Endothelial cell of umbilical vein (primary cell): ENCODE data around the gene CLRN1. TPM values are rescaled to one million over a fixed set of nuclear protein-coding genes. Genes with fewer than 3 reads are reported as not detected.

ENCODE experiments used
- BruUV-seq: library from RNA; stranded (reverse); fragments of 400-500 nt; replicated peaks from 2 replicates; lab custom pipeline; 2021; lab: Mats Ljungman, UMichigan
- CTCF ChIA-PET: fragments of 300-600, 350-600 bp; sonication (Branson Sonifier 250); formaldehyde crosslinking; loops from one replicate; lab custom pipeline; 2021; ENCODE audit warnings: antibody characterized with exemption, inconsistent platforms; lab: Charles Lee
- POLR2A ChIA-PET: fragments of 300-600, 350-600 bp; sonication (Branson Sonifier 250); formaldehyde crosslinking; loops from one replicate; lab custom pipeline; 2021; ENCODE audit warnings: antibody characterized with exemption, inconsistent platforms; lab: Charles Lee
- DNase-seq: peaks from one replicate; pipeline ENCODE4 v3.0.0-alpha.2; 2011; ENCODE audit warnings: low read depth, low spot score
- FAIRE-seq: peaks from 2 replicates; lab custom pipeline; 2011; peaks lifted over from hg19 to GRCh38; lab: Jason Lieb, UNC
- H2AFZ ChIP-seq: 2 replicates; pipeline ENCODE4 v1.6.0; 2012; ENCODE audit warnings: low read depth, low read length, control low read depth, inconsistent platforms
- H3K27ac ChIP-seq: 2 replicates; pipeline ENCODE4 v1.5.1; 2011; ENCODE audit warnings: low read depth, mild to moderate bottlenecking, control low read depth, low read length, moderate library complexity; ENCODE audit not compliant: insufficient read depth
- H3K27me3 ChIP-seq, 2 experiments: 2 replicates each; pipeline versions ENCODE4 v1.6.0 to v1.6.1; 2011; ENCODE audit warnings: low read length in 2 of 2, mixed read lengths in 1 of 2; ENCODE audit not compliant: control insufficient read depth in 2 of 2, insufficient read depth in 2 of 2
- H3K36me3 ChIP-seq, 2 experiments: 2 replicates in 1 of 2; 3 replicates in 1 of 2; pipeline ENCODE4 v1.5.1; 2011; ENCODE audit warnings: low read length in 2 of 2, mild to moderate bottlenecking in 1 of 2, moderate library complexity in 1 of 2; ENCODE audit not compliant: control insufficient read depth in 2 of 2, insufficient read depth in 2 of 2; ENCODE audit errors: extremely low read depth in 1 of 2
- H3K4me1 ChIP-seq: 3 replicates; pipeline ENCODE4 v1.5.1; 2011; ENCODE audit warnings: mild to moderate bottlenecking, low read length; ENCODE audit not compliant: control insufficient read depth, insufficient read depth; ENCODE audit errors: extremely low read depth
- H3K4me2 ChIP-seq: 2 replicates; pipeline ENCODE4 v1.6.1; 2011; ENCODE audit warnings: low read length, control low read depth, mixed read lengths; ENCODE audit not compliant: insufficient read depth
- H3K4me3 ChIP-seq, 3 experiments: fragments of 200-600 bp in 1 of 3; sonication (generic), shearing (Covaris generic) in 1 of 3; replicated peaks in 1 of 3; 2 replicates each; pipeline ENCODE4 v1.5.1; 2011 to 2016; ENCODE audit warnings: control low read depth in 3 of 3, low read length in 3 of 3, mild to moderate bottlenecking in 2 of 3, inconsistent platforms in 1 of 3, low read depth in 1 of 3, moderate library complexity in 1 of 3; ENCODE audit not compliant: insufficient read depth in 1 of 3
- H3K79me2 ChIP-seq: 2 replicates; pipeline ENCODE4 v1.6.0; 2012; ENCODE audit warnings: low read length, inconsistent platforms; ENCODE audit not compliant: control insufficient read depth, insufficient read depth
- H3K9ac ChIP-seq: replicated peaks from 2 replicates; pipeline ENCODE3; 2011; ENCODE audit warnings: low read length, control low read depth; ENCODE audit not compliant: insufficient read depth; ENCODE audit errors: extremely low read depth
- H3K9me1 ChIP-seq: replicated peaks from 3 replicates; pipeline ENCODE4 v1.6.0; 2011; ENCODE audit warnings: mild to moderate bottlenecking, low read length; ENCODE audit not compliant: control insufficient read depth, insufficient read depth; ENCODE audit errors: extremely low read depth
- H3K9me3 ChIP-seq: replicated peaks from 2 replicates; pipeline ENCODE4 v1.5.1; 2012; ENCODE audit warnings: low read length, inconsistent platforms; ENCODE audit not compliant: control insufficient read depth, insufficient read depth
- H4K20me1 ChIP-seq: replicated peaks from 2 replicates; pipeline ENCODE3; 2011; ENCODE audit warnings: mild to moderate bottlenecking, low read length; ENCODE audit not compliant: control insufficient read depth, insufficient read depth; ENCODE audit errors: extremely low read depth
- CTCF ChIP-seq, 2 donors: IDR thresholded peaks; 1 replicate in 1 of 2; 2 replicates in 1 of 2; pipeline ENCODE4 v1.5.1; 2011; ENCODE audit warnings: low read length in 2 of 2, mild to moderate bottlenecking in 2 of 2, moderate library complexity in 2 of 2, control low read depth in 1 of 2, inconsistent platforms in 1 of 2, low read depth in 1 of 2; ENCODE audit not compliant: insufficient read depth in 1 of 2; ENCODE audit errors: extremely low read depth in 1 of 2
- EZH2 ChIP-seq: IDR thresholded peaks from 2 replicates; pipeline ENCODE4 v1.6.1; 2012; ENCODE audit warnings: borderline replicate concordance, low read depth, mild to moderate bottlenecking, moderate library complexity, low read length, inconsistent platforms; ENCODE audit not compliant: severe bottlenecking
- FOS ChIP-seq: IDR thresholded peaks from 2 replicates; pipeline ENCODE4 v1.6.1; 2011; ENCODE audit warnings: mild to moderate bottlenecking, low read length, moderate library complexity, borderline replicate concordance; ENCODE audit not compliant: insufficient read depth
- GATA2 ChIP-seq: IDR thresholded peaks from 2 replicates; pipeline ENCODE4 v1.7.0; 2011; ENCODE audit warnings: low read depth, mild to moderate bottlenecking, moderate library complexity, mixed read lengths, low read length; ENCODE audit not compliant: insufficient read length, insufficient read depth
- JUN ChIP-seq: IDR thresholded peaks from 2 replicates; pipeline ENCODE4 v1.6.1; 2011; ENCODE audit warnings: borderline replicate concordance, low read depth; ENCODE audit not compliant: insufficient read length, insufficient read depth
- MAX ChIP-seq: IDR thresholded peaks from 2 replicates; pipeline ENCODE4 v1.6.1; 2011; ENCODE audit not compliant: insufficient read depth, insufficient read length
- MYC ChIP-seq: IDR thresholded peaks from one replicate; pipeline ENCODE4 v1.6.1; 2011; ENCODE audit warnings: mild to moderate bottlenecking, low read depth, low read length
- POLR2A ChIP-seq: IDR thresholded peaks from 2 replicates; pipeline ENCODE4 v1.6.1; 2012; ENCODE audit warnings: low read depth, mild to moderate bottlenecking, control low read depth, low read length
- POLR2AphosphoS5 ChIP-seq: IDR thresholded peaks from 2 replicates; pipeline ENCODE4 v1.6.1; 2012; ENCODE audit warnings: low read depth, mild to moderate bottlenecking, control low read depth, low read length, moderate library complexity; ENCODE audit not compliant: insufficient read depth
- dilution Hi-C: fragments of 300-500 bp; cut with MboI; formaldehyde crosslinking; loops from one replicate; pipeline ENCODE4 v1.15.0; 2019; ENCODE audit warnings: low sequenced_read_pairs; ENCODE audit not compliant: extremely low pct_ligation_motif_present
- intact Hi-C: fragments of 100-400 bp; cut with micrococcal nuclease; formaldehyde crosslinking; loops from one replicate; pipeline ENCODE4 v1.10.0; 2022
- polyA plus RNA-seq, 4 experiments: library from polyadenylated mRNA; depleted of rRNA in 3 of 4; stranded (reverse) in 3 of 4; unstranded in 1 of 4; fragments of >200 nt; gene quantifications; 2 replicates each; pipeline versions ENCODE4 v1.2.1 to v1.2.3, GENCODE V29; 2011 to 2012; ENCODE audit warnings: missing spikeins in 1 of 4
- total RNA-seq: library from RNA; stranded (reverse); gene quantifications from 2 replicates; pipeline ENCODE4 v1.2.3, GENCODE V29; 2021

The CLRN1 gene
- total and polyA plus RNA-seq, 2 donors (not counting 3 experiments of a cell fraction or from before 2014, with no cell fraction given), result not detected

DNA sequence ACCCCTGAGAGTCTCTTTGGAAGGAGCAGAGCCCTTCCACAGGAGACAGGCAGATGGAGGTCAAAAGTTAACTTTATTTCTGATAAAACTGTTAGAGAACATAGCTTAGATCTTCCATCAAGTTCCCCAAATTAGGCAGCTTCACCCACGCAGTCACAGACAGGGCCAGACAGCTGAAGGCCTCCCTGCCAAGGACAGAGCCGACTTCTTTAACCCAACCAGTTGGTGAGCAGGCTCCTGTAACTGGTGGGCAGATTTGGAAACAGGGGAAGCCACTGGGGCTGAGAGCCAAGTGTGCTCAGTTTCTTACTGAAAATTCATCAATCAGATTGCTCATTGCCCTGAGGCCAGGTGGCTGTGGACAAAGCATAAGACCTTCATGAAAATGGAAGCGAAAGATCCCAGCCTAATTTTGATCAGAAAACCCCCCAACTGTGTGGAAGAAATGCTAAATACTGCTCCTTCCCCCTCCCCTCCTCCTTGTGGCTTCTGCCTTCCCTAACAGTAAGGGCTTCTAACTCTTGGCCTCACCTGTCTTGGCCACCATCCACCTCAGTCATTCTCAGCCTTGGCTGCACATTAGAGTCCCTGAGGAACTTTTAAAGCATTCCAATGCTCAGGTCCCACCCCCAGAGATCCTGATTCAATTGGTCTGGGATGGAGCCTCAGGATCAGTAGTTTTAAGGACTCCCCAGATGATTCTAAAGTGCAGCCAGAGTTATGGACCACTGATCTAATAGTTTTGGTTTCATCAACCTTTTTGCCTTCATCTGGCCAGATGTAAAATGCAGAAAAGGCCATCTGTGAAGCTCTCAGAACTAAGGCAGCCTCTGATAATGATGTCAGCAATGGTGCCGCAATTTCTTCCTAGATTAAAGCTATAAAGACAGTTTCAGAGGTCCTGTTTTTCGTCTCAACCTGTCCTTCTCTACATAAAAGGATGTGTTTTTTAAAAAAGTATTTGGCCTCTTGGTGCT lies 11.5 kb downstream of the CLRN1 start:
- intact Hi-C loops, result no loop called here
- H3K9me1 ChIP-seq, result no peaks in the 10 kb centered on the region
- no peak overlapping the region for H3K4me3 ChIP-seq
- ChIA-PET CTCF (no interaction called here), POLR2A (no interaction called here)
- dilution Hi-C loops, result no loop called here
- no peaks in the 10 kb centered on the region for H3K79me2 ChIP-seq
- DNase-seq (no peak), FAIRE-seq (no peak)
- no peak overlapping the region for H3K27ac ChIP-seq
- TF ChIP-seq EZH2, result no peak
- TF ChIP-seq MAX, result no peak
- TF ChIP-seq POLR2A, result no peak
- TF ChIP-seq CTCF (IDR thresholded peaks at IDR 0.05; ENCODE audit: extremely low read depth in 1 of 2, insufficient read depth in 1 of 2, low read depth in 1 of 2, low read length in 2 of 2), result no peak
- no peak for TF ChIP-seq GATA2
- no peak for TF ChIP-seq FOS
- TF ChIP-seq POLR2AphosphoS5, result no peak
- no peak for TF ChIP-seq MYC
- TF ChIP-seq JUN, result no peak
- no peaks in the 10 kb centered on the region for H3K36me3 ChIP-seq
- H3K27me3 ChIP-seq, result peaks cover 0 to 4% of the 10 kb centered on the region in 2 experiments
- no peak overlapping the region for H2AFZ ChIP-seq
- no peak overlapping the region for H3K4me2 ChIP-seq
- no peak overlapping the region for H3K9ac ChIP-seq
- no peaks in the 10 kb centered on the region for H4K20me1 ChIP-seq
- no peaks in the 10 kb centered on the region for H3K9me3 ChIP-seq
- H3K4me1 ChIP-seq, result no peaks in the 10 kb centered on the region
- BruUV-seq, result no TSS peak
